GM19240 (cell line): ENCODE data around the gene MAVS.

Experiments used
- DNase-seq: peaks from one replicate; pipeline ENCODE4 v3.0.0; 2011; ENCODE audit warnings: low spot score; ENCODE audit not compliant: insufficient read length

MAVS gene

DNA sequence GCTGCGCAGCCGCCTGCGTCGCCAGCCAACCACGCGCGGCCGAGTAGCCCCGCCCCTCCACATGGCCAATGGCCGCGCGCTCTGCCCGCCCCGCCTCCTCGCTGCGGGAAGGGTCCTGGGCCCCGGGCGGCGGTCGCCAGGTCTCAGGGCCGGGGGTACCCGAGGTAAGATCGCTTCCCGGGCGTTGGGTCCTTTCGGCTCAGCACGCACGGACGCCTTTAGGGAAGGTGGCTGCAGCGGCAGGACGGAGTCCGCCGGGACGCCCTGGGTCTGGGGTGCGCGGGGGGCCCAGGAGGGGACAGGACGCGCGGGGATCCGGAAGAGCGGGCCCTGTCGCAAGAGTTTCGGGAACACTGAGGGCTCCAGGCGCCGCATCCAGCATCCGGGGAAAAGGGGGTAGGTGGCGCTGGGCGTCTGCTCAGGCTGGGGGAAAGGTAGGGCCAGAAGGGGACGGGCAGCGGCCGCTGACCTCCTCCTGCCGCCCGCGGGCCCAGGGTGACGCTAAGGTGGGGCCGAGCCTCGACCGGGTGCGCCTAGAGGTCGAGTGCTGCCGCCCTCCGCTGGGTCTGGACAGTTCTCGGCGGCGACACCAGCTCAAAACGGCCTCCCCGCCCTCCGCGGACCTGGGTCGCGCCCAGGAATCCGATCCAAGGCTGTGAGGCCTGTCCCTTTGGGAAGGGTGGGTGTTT lies at the start of gene MAVS:
Gene MAVS, plus strand, starts transcription at position 95 of the 689 bp plus-strand sequence. CDS start 7,791 bp downstream, outside the sequence.
- DNase-seq, result peak; percentile 76

DNA sequence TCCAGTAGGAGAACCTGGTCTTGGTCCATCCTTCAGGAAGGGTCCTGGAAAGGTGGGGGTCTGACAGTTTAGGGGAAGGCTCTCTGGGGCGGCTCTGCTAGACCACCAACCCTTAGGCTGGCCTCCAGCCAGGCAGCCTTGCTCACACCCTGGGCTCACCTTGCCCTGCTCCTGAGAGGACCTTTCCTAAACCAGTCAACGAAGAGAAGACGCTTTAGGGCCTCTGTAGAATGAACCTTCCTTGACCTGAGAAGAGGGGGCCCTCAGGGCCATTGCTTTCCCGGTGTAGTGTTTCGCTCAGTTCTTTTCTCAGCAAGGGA lies 49.4 kb upstream of the MAVS start:
- DNase-seq, result no peak

- peak; percentile 62 for DNase-seq
Observed at GRCh38 chr20:3797592-3798372, 48.9 kb upstream of the MAVS start.

DNA sequence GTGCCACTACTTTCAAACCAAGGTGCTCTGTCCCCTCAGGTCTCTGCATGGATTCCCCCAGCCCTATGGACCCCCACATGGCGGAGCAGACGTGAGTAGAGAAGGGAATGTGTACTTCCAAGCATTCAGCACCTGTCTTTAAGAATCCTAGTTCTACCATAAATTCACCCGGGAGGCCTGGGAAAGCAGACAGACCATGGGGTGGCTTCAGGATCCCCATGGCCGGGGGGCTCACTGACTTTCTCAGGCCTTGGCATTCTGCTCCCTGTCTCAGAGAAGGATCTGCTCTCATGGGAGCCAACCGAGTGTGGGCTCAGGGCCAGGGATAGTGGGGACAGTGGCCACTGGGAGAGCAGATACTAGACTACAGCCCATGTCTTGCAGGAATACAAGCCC lies 48.3 kb upstream of the MAVS start:
- no peak for DNase-seq

DNA sequence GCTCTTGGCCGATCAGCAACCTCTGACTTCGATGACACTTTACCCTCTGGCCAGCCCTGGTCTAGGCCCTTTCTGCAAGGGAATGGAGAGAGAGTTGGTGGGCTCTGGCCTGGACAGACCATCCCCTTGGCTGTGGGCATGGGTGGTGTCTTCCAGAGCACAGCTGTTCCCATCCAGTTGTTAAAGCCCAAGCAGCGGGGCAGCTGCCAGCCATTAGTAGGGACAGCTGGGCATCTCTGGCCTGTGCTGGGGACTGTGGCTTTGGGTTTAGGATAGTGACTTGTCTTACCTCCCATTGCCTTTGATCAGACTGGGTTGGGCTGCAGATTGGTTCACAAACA lies 47.8 kb upstream of the MAVS start:
- no peak for DNase-seq

DNA sequence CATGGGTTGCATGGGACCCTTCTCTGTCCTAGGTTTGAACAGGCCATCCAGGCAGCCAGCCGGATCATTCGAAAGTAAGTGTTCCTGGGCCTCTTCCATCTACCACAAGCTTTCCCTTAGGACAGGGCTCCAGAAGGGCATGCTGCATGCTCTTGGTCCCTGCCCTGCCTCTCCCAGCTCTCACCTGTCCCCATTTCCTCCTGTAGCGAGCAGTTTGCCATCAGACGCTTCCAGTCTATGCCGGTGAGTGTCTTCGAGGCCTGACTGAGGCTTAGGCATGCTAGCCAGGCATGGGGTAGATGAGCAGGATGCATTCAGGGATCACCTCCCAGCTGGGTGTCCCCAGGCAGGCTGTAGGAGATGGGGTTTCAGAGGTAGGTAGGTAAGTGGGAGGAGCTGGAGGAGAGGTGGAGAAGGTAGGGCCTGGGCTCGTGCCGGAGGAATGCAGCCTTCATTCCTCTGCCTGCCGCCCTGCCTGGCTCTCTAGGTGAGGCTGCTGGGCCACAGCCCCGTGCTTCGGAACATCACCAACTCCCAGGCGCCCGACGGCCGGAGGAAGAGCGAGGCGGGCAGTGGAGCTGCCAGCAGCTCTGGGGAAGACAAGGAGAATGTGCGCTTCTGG lies 46.3 kb upstream of the MAVS start:
- DNase-seq, result no peak

DNA sequence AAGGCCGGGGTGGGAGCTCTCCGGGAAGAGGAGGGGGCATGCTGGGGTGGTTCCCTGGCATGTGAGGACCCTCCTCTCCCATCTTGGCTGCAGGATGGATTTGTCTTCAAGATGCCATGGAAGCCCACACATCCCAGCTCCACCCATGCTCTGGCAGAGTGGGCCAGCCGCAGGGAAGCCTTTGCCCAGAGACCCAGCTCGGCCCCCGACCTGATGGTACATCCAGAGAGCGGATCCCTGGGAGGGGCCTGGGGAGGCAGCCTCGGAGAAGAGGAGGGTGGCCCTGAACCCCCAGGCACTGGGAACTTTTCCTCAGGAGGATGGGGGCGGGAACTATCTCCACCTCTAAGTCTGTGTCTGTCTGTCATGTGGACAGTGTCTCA lies 45.8 kb upstream of the MAVS start:
- no peak for DNase-seq

GRCh38 chr20:3801299-3801698 lies 45.3 kb upstream of the MAVS start:
- DNase-seq, result no peak

DNA sequence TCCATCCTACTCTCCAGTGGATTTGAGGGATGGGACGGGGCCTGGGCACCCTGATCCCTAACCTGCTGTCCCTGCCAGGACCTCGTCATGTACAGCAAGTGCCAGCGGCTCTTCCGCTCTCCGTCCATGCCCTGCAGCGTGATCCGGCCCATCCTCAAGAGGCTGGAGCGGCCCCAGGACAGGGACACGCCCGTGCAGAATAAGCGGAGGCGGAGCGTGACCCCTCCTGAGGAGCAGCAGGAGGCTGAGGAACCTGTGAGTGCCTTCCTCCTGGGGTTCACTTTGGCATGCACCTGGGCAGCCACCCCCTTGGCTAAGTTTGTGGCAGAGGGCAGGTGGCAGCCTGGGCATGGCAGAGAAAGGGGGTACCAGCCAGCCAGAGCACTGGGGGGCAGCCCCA lies 44.8 kb upstream of the MAVS start:
- DNase-seq, result no peak

DNA sequence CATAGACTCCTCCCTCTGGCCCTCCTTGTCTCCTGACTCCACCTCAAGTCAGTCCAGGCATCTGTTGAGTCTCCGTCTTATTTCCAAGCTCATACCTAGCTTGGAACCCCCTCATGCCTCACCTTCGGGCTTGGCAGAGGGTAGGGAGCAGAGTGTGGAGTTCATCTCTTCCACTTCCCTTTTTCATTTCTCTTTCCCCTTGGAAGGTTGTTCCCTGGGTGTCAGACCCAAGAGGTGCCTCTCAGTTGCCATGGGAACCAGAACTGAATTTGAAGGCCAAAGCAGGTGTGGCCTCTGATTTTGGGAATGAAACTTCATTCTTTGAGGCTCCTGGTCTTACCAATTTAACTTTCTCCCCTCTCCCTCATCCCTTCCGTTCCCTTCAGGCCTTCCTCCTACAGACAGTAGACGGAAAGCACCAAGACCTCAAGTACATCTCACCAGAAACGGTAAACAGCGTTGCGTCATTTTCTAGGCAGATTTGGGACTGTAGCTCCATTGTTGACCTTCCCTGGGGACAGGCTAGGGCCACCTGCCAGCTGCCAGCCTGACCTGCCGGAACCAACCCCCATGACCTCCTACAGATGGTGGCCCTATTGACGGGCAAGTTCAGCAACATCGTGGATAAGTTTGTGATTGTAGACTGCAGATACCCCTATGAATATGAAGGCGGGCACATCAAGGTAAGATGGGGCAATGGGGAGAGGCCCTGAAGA lies 44.0 kb upstream of the MAVS start:
- no peak for DNase-seq

GRCh38 chr20:3803289-3803688 lies 43.3 kb upstream of the MAVS start:
- no peak for DNase-seq

- DNase-seq, result no peak
Observed at GRCh38 chr20:3803854-3804253, 42.8 kb upstream of the MAVS start.

- DNase-seq, result no peak
Observed at GRCh38 chr20:3804254-3804751, 42.3 kb upstream of the MAVS start.

GRCh38 chr20:3804781-3805180 lies 41.9 kb upstream of the MAVS start:
- no peak for DNase-seq

DNA sequence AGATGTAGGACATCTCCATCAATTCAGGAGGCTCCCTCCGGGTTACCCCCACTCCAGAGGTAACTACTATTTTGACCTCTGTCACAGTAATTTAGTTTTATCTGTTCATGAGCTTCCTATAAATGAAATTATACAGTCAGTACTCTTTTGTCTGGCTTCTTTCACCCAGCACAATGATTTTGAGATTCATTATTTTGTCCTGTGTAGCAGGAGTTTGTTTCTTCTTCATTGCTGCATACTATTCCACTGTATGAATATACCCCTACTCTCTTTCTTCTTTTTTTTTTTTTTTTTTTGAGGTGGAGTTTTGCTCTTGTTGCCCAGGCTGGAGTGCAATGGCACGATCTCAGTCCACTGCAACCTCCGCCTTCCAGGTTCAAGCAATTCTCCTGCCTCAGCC lies 38.1 kb upstream of the MAVS start:
- DNase-seq, result no peak

DNA sequence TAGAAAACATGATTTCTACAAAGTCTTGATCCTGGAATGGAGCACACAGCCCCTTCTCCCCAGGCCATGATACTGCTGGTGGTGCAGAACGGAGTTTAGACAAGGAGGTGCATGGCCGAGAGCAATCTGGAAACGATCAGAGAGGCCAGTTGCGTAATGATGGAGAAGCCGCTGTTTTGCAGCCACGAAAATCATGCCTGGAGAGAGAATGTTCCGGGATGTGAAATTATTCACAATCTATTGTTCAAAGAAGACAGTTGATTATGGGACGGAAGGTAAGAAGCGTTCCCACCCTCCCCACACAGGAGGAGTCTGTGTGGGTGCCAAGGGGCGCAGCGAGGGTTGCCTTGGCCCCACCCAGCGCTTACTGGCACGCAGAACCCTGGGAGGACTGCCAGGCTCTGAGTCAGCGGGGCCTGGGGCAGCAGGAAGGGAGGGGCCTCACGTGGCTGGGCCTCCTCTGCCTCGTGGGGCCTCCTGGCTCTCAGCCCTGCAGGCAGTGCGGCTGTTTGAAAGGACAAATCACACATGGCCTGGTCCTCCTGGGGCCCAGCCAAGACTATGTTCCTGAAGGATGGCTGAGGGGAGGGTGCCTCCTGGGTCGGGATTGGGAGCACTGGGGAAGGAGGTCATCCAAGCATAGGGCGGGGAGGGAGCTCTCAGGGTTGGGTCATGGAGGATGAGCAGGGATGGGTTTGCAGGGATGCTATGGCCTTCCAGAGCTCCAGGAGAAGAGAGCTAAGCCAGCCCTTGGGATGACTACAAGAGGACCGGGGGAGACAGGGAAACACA lies 35.0 kb upstream of the MAVS start:
- no peak for DNase-seq

DNA sequence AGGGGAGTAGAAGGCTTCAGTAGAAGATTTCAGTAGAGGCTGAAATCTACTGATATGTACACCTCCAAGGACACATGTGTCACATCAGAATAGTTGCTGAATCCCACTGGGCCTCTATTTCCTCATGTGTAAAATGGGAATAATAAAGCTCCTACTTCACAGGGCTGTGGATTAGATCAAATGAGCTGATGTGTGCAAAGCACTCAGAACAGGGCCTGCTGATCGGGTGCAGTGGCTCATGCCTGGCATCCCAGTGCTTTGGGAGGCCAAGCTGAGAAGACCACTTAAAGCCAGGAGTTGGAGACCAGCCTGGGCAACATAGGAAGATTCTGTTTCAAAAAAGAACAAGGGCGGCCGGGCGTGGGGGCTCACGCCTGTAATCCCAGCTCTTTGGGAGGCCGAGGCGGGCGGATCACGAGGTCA lies 34.4 kb upstream of the MAVS start:
- no peak for DNase-seq

- no peak for DNase-seq
Observed at GRCh38 chr20:3812975-3813847, 33.4 kb upstream of the MAVS start.

- no peak for DNase-seq
Observed at GRCh38 chr20:3813848-3814581, 32.6 kb upstream of the MAVS start.
